Activated naive CD4-positive, alpha-beta T cell treated with anti-CD3 and anti-CD28 coated beads, Interleukin-2, amount 50 U/mL, for 16 hours (primary cell): ENCODE data around the gene OR1G1.
"Not testable (repeated sequence)": the region's sequence is repeated elsewhere in the genome, so short reads cannot be mapped to it uniquely, and the experiment has no call there.

ENCODE experiments used
- DNase-seq: peaks from one replicate; pipeline ENCODE4 v3.0.0-alpha.2; 2020

The OR1G1 gene

DNA sequence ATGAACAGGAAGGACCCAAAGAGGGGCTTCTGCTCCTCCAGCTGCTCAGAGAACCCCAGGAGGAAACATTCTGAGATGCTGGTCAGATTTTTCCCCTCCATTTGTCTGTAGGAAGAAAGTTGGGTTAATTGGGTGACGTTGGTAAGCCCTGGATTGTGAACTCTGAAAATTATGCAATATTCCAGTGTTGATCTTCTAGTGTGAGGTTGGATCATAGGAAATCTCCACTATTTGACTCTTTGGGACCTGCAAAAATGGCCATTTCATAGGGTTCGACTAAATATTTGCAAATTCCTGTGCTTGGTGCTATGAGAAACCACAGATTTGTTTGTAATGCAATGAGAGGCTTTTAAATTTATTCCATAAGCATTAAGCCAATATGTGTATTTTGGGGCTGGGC lies at the start of gene OR1G1:
TSS of gene OR1G1 (minus strand) at position 101 of the 400 bp plus-strand sequence. CDS start at position 101, 0 bp downstream.
- DNase-seq, result no peak

DNA sequence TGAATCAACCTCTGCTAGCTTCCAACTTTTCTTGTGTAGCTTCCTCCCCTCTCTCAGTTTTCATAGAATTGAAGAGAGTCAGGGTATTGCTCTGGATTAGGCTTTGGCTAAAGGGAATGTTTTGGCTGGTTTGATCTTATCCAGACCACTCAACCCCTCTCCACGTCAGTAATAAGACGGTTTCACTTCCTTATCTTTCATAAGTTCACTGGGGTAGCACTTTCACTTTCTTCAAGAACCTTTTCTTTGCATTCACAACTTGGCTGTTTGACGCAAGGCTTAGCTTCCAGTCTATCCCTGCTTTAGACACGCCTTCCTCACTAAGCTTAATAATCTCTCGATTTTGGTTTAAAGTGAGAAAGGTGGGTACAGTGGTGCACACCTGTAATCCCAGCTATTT lies 40.2 kb upstream of the OR1G1 start:
- DNase-seq, result no peak

DNA sequence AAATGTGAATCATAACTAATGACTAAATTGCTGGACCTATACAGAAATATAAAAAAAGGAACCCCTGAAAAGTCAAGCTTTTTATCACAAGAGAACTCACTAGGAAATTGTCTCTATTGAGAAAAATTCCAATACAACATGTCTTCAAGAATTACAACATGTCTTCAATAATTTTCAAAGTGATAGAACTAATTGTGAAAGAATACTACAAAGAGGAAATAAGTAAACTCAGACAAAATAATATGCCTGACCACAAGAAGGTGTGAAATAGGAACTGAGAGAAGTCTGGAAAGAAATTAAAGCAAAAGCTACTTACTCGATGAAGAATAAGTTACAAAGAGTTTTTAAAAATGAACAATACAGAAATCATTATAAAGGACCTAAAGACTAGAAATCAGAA lies 29.9 kb upstream of the OR1G1 start:
- no peak for DNase-seq

DNA sequence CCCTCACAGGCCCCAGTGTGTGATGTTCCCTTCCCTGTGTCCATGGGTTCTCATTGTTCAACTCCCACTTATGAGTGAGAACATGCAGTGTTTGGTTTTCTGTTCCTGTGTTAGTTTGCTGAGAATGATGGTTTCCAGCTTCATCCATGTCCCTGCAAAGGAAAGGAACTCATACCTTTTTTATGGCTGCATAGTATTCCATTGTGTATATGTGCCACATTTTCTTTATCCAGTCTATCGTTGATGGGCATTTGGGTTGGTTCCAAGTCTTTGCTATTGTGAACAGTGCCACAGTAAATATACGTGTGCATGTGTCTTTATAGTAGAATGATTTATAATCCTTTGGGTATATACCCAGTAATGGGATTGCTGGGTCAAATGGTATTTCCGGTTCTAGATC lies 10.1 kb upstream of the OR1G1 start:
- DNase-seq, result not testable (repeated sequence)

DNA sequence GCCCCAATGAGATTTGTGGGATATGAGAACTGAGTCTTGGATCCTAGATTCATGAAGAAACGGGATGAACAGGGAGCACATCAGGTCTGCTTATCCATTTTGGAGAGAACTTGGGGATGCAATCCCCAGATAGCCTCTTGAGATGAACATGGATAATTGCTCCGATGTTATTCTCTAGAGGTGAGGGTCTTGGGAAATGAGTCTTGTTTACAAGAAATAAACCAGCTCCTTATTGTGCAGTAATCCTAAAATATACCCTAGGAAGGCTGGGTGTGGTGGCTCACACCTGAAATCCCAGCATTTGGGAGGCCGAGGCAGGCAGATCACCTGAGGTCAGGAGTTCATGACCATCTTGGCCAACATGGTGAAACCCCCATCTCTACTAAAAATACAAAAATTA lies 23.0 kb downstream of the OR1G1 start, which contains the start of gene OR1D2:
TSS of gene OR1D2 (minus strand) at position 101 of the 400 bp plus-strand sequence. CDS start 11,426 bp downstream, outside the sequence.
- no peak for DNase-seq
